AML-193 (cell line): ENCODE results near the gene MYO1E.
"Not testable (repeated sequence)": the region's sequence is repeated elsewhere in the genome, so short reads cannot be mapped to it uniquely, and the experiment has no call there.

Source experiments
- DNase-seq, 2 experiments: peaks; one replicate each; lab custom pipeline; 2025; lab: John Stamatoyannopoulos, UW

Gene MYO1E

DNA sequence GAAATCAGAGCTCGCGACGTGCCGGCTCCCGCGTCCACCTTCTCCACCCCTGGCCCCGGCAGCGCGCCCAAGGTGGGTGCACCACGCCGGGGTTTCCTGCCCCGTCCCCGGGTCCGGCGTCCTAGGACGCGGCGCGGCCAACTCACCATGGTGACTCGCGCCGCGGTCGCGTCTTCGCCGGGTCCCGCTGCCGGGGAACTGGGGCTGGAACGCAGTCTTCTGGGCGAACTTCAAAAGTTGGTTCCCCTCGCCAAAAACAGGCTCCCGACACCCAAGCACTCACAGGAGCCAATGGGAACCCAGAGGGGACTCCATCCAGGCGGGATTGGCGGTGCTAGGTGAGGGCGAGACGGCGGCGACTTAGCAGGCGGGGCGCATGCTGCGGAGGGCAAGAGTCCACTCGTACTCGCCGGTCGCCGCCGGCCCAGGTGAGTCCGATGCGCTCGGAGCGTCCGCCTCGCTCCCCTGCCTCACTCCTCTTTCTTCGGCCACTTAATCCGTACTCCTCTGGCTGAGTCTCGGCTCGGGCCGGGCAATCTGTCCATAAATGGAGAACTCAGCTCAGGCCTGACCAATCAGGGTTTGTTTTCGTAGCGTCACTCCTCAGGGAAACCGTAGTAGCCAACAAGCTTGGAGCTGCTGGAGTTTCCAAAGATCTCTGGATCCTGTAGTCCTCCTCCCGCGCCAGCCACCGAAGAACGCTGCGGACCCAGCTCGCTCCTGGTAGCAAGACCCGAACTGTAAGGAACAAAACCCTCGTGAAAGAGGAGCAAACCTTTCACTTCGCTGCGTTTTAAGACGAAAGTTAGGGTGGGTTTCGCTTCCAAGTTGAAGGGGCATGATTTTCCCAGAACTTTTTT, at the start of gene MYO1E:
Gene MYO1E, minus strand, starts transcription at position 520 of the 860 bp plus-strand sequence. Its CDS starts 371 bp downstream, at position 149.
- DNase-seq, result no peak

DNA sequence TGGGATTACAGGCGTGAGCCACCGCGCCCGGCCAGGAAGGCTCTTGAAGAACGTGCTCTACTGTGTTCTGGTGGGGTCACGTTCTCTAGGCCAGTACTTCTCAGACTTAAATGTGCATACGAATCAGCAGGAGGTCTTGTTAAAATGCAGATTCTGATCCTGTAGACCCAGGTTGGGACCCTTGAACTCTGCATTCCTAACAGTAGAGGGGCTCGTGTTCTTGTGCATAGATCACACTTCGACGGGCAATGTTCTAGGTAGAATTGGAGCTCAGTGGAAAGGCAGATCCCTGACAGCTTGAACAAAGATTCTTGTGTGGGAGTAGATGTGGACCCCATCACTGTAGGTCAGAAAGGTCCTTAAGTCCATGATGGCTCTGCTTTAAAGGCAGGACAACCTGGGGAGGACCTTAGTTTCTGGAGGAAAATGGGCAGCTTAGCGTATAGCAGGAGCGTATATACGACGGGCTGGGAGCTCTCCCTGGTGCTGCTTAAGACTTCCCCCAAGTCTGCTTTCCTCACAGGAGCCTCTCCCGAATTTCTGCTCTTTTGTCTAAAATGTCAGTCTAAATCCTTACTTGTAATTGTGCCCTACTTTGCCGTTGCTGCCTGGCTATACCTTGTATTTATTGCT, 48.4 kb upstream of the MYO1E start:
- no peak for DNase-seq

DNA sequence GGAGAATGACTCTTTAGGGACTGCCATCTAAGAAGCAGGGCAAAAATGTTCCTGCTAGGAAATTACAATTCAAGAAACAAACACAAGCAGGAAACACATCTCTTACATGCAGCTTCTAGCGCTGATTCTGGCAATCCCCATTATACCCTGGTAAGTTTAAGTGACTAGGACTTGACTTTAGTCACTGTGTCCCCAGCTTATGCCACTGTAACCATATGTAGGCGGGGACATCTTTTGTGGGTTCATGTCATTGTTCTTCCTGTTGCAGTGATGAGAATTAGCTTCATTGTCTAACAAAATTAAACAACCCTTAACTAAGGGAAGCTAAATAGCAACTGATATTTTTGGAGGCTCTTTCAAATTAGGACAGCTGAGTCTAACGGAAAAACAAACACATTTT, 47.4 kb upstream of the MYO1E start:
- no peak for DNase-seq

DNA sequence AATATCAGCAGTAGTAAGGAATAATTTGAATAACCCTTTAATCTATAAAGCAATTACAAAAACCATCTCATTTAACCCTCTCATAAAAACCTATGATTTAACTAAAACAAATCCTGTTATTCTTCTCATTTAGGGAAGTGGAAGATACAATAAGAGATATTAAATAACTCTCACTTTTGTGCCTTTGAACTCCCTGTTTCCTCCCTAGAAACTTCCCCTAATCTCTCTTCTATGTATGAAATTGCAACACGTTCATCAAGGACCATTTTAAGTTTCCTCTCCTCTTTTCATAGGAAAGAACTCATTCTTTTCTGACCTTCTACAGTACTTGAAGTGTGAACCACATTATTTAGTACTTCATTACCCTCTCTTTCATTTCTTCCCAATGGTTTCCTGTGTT, 46.5 kb upstream of the MYO1E start:
- DNase-seq, result no peak

DNA sequence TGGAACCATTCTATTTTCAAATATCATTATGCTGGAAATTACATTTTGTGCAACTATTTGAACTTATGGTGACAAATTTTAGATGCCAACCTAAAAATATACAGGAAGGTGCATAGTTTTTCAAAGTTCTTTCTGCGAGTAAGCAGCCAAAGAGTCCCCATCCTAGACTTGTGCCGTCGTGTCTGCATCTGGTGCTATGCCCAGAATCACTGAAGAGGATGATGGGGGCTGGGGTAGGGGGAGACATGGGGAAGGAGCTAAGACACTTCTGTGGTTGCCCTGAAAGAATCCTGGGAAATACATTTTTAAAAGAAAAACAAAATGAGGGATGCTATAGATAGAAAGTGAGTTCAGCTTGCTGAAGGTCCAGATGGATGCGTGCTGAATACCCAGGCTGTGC, 44.1 kb upstream of the MYO1E start:
- DNase-seq, result no peak

DNA sequence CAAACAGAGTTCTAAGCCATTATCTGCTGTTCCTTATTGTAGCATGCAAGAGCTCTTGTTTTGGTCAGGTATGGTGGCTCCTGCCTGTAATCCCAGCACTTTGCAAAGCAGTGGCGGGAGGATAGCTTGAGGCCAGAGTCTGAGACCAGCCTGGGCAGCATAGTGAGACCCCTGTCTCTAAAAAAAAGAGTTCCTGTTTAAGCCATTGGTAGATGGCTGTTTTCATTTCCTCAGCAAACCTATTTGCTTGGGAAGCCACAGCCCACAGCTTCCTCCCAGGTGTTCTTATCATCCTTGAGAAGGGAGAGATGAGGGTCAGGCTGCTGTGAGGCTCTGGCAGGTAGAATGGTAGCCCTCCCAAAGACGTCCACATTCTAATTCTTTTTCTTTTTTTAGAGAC, 40.9 kb upstream of the MYO1E start:
- DNase-seq, result no peak

DNA sequence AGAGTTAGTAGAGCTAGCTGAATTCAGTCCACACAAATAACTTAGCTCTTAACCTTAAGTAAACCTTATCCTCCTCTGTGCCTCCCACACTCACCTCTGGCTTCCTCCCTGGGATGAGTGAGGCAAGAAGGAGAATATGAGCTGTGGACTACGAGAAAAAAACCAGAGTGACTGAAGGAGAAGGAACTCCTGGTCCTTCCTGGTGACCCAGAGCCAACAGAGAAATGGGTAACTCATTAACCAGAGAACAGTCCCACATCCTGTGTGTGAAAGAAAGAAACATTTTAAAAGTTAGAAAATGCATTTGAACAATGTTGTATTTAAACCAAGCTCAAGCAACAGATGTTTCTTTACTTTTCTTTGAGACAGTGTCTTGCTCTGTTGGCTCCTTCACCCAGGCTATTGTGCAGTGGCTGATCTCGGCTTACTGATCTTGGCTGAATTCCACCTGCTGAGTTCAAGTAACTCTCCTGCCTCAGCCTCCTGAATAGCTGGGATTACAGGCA, 37.8 kb upstream of the MYO1E start:
- DNase-seq, result no peak

DNA sequence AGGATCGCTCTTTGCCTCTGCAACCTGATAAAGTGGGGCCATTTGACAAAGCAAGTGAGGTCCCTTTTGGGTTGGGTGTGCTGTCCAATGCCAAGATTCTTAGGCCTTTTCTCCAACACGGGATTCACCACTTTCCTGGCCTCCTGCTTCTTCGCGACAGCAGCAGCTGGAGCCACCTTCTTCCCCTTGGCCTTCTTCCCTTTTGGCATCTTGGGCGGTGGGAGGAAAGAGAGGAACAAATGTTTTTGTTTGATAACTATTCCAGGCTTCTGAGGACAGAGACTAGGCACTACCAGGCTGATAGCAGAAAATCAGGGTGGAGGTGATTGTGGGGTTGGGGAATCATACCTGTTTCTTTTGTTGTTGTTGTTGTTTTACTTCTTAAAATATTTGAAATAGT, 35.3 kb upstream of the MYO1E start:
- no peak for DNase-seq

DNA sequence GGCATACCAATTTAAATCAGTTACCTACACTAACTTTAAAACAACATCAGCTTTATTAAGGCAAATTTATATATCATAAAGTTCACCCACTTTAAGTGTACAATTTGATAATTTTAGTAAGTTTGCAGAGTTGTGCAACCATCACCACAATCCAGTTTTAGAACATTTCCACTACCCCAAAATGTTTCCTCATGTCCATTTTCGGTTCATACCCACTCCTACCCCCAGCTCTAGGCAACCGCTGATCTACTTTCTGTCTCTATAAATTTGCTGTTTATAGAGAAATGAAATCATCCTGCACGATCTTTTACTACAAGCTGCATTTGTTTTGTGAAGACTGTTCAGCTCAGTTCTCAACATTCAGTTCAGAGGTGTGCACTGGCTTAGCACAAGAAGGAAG, 33.8 kb upstream of the MYO1E start:
- DNase-seq, result peak; percentile 43 to 58

DNA sequence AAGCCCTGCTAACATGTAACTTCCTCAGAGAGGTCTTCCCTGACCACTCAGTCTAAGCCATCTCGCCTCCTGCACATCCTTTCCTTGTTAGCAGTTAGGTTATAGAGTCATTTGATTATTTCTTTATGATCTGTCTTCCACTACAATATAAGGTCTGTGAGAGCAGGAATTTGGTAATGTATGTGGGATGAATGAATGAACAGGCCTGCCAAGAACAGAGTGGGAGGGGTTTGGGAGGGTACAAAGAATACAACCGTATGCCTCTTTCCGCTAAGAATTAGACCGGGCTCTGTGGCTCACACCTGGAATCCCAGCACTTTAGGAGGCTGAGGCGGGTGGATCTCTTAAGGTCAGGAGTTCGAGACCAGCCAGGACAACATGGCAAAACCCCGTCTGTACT, 32.4 kb upstream of the MYO1E start:
- DNase-seq, result no peak

DNA sequence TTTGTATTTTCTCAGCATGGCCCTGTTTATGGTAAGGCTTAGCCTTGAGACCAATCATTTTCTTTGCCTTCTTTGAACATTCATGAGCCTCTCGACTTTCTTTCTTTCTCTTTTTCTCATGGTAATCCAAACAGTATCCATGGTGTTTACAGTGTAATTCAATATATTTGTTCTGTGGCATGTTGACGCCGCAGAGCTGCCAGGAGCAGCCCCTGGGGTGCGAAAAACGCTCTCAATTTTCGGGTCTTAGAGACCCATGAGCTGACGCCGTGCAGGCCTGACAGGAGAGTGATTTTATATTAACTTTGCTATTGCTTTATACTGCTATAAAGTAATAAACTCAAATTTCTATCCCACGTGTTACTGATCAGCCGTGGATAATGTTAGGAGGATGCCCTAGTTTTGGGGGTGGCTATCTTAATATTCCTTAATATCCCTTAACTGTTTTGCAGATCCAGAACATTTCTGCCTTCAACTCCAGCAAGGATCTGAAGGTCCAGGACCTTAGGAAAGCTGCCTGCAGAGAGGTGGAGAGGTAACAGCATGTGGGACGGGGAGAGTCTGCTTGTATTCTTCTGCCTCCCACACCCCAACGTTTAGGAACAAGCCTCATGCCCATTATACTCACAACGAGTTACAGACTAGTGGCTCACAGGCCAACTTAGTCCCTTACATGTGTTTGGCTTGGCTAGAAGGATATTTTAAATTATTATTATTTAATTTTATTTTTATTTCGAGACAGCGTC, 29.3 kb upstream of the MYO1E start:
- DNase-seq, result no peak

DNA sequence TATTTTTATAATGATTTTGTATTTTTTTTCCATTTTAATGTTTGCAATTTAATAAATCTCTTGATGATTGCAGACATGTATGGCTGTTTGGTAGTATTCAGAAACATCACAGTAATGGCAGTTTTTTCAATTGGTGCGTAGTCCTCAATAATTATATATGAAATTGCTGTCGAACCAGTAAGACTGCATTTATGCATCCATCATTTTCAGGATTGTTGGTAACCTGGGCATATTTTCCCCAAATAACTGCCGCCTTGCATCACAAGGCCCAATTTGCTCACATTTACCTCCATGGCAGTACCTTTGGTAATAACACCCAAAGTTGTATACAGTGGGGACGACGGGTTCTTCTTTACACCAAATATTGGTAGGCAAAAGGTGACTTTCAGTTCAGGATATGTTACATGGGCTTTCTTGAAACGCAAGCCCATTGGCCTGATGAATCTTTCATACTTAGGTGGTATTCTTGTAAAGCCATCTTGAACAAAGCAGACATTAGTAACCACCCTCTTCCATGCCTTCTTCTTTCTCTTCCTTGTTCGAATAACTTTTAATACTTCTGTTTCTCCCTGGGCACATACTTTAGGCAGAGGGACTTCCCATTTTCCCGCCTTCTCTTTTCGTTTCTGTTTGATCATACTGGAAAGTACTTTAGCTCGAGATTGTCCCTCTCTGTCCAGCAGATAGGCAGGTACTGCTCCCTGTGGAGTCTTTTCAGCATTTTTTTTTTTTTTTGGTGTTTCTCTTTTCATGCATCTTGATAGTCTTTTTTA, 28.6 kb upstream of the MYO1E start:
- not testable (repeated sequence) for DNase-seq

DNA sequence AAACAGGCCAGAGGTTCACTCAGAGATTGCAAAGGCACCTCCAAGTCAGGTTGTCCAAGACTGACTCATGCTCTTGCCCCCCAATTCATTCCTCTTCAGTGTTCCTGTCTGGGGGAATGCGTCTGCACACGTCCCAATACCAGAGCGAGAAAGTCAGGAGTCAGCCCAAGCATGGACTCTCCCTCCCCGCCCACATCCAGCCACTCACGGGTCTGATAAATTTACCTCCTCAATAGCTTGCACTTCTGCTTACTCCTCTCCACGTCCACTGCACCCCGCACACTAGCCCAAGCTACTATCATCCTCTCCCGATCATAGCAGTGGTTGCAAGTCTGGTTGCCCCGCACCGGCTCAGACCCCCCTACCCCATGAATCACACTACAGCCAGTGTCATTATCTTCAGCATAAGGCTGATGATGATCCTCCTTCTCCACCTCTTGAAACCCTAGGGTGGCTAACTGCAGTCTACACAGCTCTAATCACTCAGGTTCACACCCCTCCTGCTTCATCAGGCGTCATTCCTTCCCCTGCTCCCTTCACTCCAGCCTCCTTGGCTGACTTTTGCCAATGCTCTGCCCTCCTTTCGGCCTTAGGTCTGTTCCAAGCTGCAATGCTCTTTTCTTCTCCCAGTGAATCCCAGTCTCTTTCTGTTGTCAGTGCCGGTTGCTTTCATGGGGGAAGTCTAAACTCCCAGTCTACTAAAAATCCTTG, 27.6 kb upstream of the MYO1E start:
- DNase-seq, result no peak

DNA sequence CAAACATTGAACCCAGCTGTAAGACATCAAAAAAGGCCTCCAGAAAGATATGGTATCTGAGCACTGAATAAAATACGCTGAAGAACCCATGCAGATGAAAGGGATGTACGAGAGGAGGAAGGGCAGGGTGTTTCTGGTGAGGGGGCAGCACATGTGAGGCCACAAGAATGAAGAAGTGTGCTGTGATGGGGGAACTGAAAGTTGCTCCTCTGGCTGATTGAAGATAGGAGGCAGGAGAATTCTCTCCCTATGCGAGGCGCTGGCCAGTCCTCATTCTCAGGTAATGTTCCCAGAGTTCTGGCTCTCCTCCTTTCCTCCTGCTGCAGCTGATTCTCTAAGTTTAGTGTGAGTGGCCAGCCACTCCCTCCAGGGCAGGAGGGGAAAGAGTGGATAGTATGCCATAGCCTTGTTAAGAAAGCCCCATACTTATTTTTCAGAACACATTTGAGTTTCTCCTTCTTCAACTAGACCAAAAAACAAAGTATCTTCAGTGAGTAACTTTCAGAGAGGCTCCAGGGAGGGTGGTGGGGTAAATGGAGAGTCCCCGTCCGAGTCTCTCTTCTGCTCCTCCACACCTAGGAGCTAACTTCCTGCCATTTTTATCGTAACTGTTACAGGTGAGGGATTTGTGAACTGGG, 26.9 kb upstream of the MYO1E start:
- no peak for DNase-seq

DNA sequence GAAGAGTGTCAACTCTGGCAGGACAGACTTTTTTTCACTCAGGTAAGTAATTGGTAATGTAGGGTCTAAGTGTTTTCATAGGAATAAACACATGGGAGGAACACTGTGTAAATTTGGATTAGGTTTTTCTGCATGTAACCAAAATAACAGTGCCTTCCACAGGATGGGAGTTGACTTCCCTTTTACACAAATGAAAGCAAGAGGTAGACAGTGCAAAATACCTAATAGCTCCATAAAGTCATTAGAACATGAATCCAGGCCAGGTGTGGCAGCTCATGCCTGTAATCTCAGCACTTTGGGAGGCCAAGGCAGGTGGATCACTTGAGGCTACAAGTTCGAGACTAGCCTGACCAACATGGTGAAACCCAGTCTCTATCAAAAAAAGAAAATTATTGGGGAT, 25.5 kb upstream of the MYO1E start:
- no peak for DNase-seq

DNA sequence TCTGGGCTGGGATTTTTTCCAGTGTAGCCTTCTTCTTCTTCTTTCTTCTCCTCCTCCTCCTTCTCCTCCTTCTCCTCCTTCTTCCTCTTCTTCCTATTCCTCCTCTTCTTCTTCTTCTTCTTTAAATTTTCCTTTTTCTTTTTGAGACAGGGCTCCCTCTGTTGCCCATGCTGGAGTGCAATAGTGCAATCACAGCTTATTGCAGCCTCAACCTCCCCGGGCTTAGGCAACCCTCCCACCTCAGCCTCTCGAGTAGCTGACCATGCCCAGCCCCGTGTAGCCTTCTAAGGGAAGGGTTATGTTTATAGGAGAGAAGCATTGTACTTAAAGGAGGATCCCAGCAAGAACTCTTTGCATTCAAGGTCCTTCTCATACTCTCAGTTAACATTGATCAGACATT, 24.0 kb upstream of the MYO1E start:
- no peak for DNase-seq

DNA sequence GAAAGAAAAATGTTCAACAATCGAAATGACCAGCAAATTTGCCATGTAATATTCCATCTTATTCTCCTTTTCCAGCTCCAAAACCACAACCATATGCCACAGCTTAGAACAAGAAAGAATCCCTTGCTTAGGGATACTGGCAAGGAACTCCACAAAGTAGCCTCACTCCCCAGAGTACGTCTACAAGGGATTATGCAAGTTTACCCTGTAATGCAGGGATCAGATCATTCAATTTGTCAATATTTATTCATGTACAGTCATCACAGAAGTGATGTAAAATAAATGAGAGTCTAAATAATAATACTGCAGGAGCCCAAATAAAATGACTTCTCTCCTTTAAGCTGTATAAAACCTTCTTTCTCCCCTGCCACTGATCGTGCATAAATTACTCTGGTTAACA, 23.5 kb upstream of the MYO1E start:
- no peak for DNase-seq

DNA sequence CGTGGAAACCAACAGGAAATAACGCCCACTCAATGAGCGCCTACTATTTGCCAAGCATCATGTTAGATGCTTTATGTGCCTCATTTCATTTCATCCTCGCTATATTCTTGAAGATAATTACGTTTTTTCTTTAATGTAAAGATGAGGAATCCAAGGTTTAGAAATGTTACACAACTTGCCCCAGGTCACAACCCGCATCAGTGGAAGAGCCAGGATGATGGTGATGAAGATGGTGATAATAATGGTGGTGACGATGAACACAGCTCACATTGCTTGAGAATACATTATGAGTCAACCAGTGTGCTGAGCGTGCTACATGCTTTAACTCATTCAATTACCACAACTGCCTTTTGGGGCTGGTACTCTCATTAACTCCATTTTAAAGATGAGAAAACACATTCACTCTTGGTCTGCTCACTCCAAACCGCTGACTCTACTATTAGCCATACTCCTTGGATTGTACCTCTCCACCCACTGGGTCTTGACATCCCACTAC, 21.5 kb upstream of the MYO1E start:
- DNase-seq, result no peak

DNA sequence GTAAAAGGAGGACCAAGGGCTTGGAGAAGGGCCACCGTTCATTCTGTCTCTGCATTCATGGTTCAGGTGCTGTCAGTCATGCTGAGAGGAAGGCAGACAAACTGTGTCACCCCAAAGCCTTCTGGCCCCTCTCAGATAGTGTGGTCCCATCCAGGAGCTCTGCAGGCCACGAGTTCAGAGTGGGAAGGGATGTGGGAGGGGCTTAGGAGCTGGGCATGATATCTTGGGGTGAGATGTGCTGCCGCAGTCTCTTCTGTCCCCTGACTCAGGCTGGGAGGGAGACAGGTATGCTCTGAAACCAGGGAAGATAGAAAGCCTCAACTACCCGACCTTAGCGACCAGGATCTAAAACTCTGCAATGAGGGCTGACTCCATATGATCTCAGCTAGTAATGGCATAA, 19.6 kb upstream of the MYO1E start:
- no peak for DNase-seq

DNA sequence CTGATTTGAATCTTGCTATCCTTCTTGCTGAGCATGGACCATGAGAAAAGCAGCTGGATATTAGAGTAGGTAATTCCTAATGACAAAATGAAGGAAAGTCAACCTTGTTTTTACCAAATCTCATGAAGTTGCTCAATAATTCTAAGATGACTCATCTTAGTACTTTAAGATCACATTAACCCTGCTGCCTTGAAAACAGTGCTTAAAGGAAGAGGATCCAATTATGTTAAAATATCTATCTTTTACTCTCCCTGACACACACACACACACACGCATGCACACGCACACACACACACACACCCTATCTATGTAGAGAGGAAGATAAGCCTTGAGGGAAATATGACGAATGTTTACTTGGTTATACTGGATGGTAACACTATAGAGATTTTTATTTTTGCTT, 16.0 kb upstream of the MYO1E start:
- peak; percentile 30 to 36 for DNase-seq
